Measurements from ENCODE around the gene FAM184A. TPM values are rescaled to one million over a fixed set of nuclear protein-coding genes. Genes with fewer than 3 reads are reported as not detected.

FAM184A gene
- total RNA-seq, 3 donors from 2014 or later, result 8.6 to 10.9 (median 10.4) TPM

- Mint-ChIP-seq H3K27me3 (ENCODE audit: low read depth) (no peaks in the 10 kb centered on the region), H3K4me3 (no peak overlapping the region), H3K4me1 (ENCODE audit: low read depth) (peaks cover 23% of the 10 kb centered on the region), H3K36me3 (ENCODE audit: insufficient read depth) (peaks cover 21% of the 10 kb centered on the region), H3K9me3 (no peaks in the 10 kb centered on the region)
- DNase-seq, result no peak
- no peak for ATAC-seq
These were observed 147.8 kb downstream of the FAM184A start for GRCh38 chr6:118930680-118931079.

GRCh38 chr6:118923035-118923434, 155.4 kb downstream of the FAM184A start:
- H3K4me3 Mint-ChIP-seq, result no peak overlapping the region
- no peaks in the 10 kb centered on the region for H3K27me3 Mint-ChIP-seq (ENCODE audit: low read depth)
- ATAC-seq (no peak), DNase-seq (no peak)
- H3K9me3 Mint-ChIP-seq, result no peaks in the 10 kb centered on the region
- peaks cover 53% of the 10 kb centered on the region for H3K36me3 Mint-ChIP-seq (ENCODE audit: insufficient read depth)
- peaks cover 4% of the 10 kb centered on the region for H3K4me1 Mint-ChIP-seq (ENCODE audit: low read depth)

- Mint-ChIP-seq H3K4me3 (no peak overlapping the region), H3K27me3 (ENCODE audit: low read depth) (no peaks in the 10 kb centered on the region), H3K9me3 (no peaks in the 10 kb centered on the region), H3K4me1 (ENCODE audit: low read depth) (no peaks in the 10 kb centered on the region), H3K36me3 (ENCODE audit: insufficient read depth) (peaks cover 52% of the 10 kb centered on the region)
- ATAC-seq, result no peak
- DNase-seq, result no peak
These were observed 157.4 kb downstream of the FAM184A start for GRCh38 chr6:118921084-118921483.

GRCh38 chr6:118918329-118918725, 160.1 kb downstream of the FAM184A start:
- no peak for DNase-seq
- ATAC-seq, result no peak
- Mint-ChIP-seq H3K4me1 (ENCODE audit: low read depth) (no peaks in the 10 kb centered on the region), H3K27me3 (ENCODE audit: low read depth) (no peaks in the 10 kb centered on the region), H3K36me3 (ENCODE audit: insufficient read depth) (peaks cover 55% of the 10 kb centered on the region), H3K4me3 (no peak overlapping the region), H3K9me3 (no peaks in the 10 kb centered on the region)

- Mint-ChIP-seq H3K27me3 (ENCODE audit: low read depth) (no peaks in the 10 kb centered on the region), H3K4me1 (ENCODE audit: low read depth) (no peaks in the 10 kb centered on the region), H3K36me3 (ENCODE audit: insufficient read depth) (peaks cover 57% of the 10 kb centered on the region), H3K9me3 (no peaks in the 10 kb centered on the region), H3K4me3 (no peak overlapping the region)
- DNase-seq (no peak), ATAC-seq (no peak)
These were observed 160.7 kb downstream of the FAM184A start for GRCh38 chr6:118917546-118918328.

GRCh38 chr6:118914598-118914997, 163.9 kb downstream of the FAM184A start:
- H3K36me3 Mint-ChIP-seq (ENCODE audit: insufficient read depth), result peaks cover 45% of the 10 kb centered on the region
- H3K27me3 Mint-ChIP-seq (ENCODE audit: low read depth), result no peaks in the 10 kb centered on the region
- ATAC-seq (no peak), DNase-seq (no peak)
- no peaks in the 10 kb centered on the region for H3K4me1 Mint-ChIP-seq (ENCODE audit: low read depth)
- no peak overlapping the region for H3K4me3 Mint-ChIP-seq
- H3K9me3 Mint-ChIP-seq, result no peaks in the 10 kb centered on the region

GRCh38 chr6:118913161-118913560, 165.3 kb downstream of the FAM184A start:
- ATAC-seq (no peak), DNase-seq (no peak)
- no peak overlapping the region for H3K4me3 Mint-ChIP-seq
- no peaks in the 10 kb centered on the region for H3K9me3 Mint-ChIP-seq
- no peaks in the 10 kb centered on the region for H3K27me3 Mint-ChIP-seq (ENCODE audit: low read depth)
- H3K4me1 Mint-ChIP-seq (ENCODE audit: low read depth), result no peaks in the 10 kb centered on the region
- peaks cover 43% of the 10 kb centered on the region for H3K36me3 Mint-ChIP-seq (ENCODE audit: insufficient read depth)

GRCh38 chr6:118912646-118913045, 165.8 kb downstream of the FAM184A start:
- no peak for DNase-seq
- Mint-ChIP-seq H3K4me1 (ENCODE audit: low read depth) (no peaks in the 10 kb centered on the region), H3K4me3 (no peak overlapping the region), H3K27me3 (ENCODE audit: low read depth) (no peaks in the 10 kb centered on the region), H3K9me3 (no peaks in the 10 kb centered on the region), H3K36me3 (ENCODE audit: insufficient read depth) (peaks cover 44% of the 10 kb centered on the region)
- no peak for ATAC-seq

Other genes with a start within 250 kb of the FAM184A start
- gene ASF1A, start 184.5 kb downstream of the FAM184A start, total RNA-seq, result 10 to 100 TPM; 37.8 to 48.9 (median 40.2) TPM
- 10 to 100 TPM; 17.2 to 24.1 (median 17.8) TPM for gene MCM9, start 143.5 kb downstream of the FAM184A start, total RNA-seq